ENCODE data around the gene SLC15A1. TPM values are rescaled to one million over a fixed set of nuclear protein-coding genes. Genes with fewer than 3 reads are reported as not detected.

The SLC15A1 gene
- total RNA-seq, 1 experiment from 2014 or later = 1.9 TPM

DNA sequence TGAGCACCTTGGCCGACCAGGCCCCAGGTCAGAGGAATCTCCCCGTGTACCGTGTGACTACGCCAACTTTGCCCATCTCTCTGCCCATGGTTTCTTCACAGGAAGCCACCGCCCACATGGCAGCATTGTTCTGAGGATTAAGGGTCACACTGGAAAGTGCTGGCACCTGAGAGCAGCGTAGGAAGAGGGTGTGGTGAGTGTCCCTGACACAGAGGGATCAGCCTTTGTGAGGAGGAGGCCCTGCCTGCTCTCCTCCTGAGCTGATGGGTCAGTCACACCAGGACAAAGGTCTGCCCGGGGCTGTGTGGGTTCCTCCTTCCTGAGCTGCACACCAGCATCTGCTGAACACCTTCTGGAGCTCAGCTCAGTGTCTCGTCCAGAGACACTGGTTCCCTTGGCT, 32.2 kb upstream of the SLC15A1 start:
- H3K56ac ChIP-seq (ENCODE audit: insufficient read length, low read depth, low read length) = no peak overlapping the region
- no peaks in the 10 kb centered on the region for H3K9me3 ChIP-seq (ENCODE audit: control insufficient read depth, low read depth, low read length)
- H2BK15ac ChIP-seq (ENCODE audit: low read depth, low read length) = no peak overlapping the region
- H2BK20ac ChIP-seq (ENCODE audit: low read depth, low read length, poor library complexity, severe bottlenecking) = no peak overlapping the region
- no peak overlapping the region for H3K27ac ChIP-seq (ENCODE audit: insufficient read length, low read depth, low read length)
- Mint-ChIP-seq H3K4me3 (no peak overlapping the region), H3K27ac (peak overlapping the region in 1 of 3 experiments; percentile 40; a peak in 1 of 7 replicates), H3K36me3 (ENCODE audit: insufficient read depth in 1 of 3, low read depth in 3 of 3) (no peaks in the 10 kb centered on the region; a peak in 1 of 7 replicates), H3K4me1 (peaks cover 4 to 8% of the 10 kb centered on the region in 2 experiments; a peak in 1 of 4 replicates), H3K27me3 (ENCODE audit: low read depth) (no peaks in the 10 kb centered on the region; the same call in 1 of the 2 replicates), H3K9me3 (peaks cover 0 to 2% of the 10 kb centered on the region in 2 experiments; a peak in 1 of 5 replicates)
- no peak for TF ChIP-seq CTCF (conservative IDR thresholded peaks at IDR 0.05)
- no peak overlapping the region for H3K9ac ChIP-seq (ENCODE audit: extremely low read depth, insufficient read length, low read length)
- H4K8ac ChIP-seq (replicated peaks; ENCODE audit: insufficient read length, low read depth, low read length) = no peak overlapping the region
- no peak overlapping the region for H2BK5ac ChIP-seq (ENCODE audit: insufficient read length, low read length)
- H4K5ac ChIP-seq (ENCODE audit: insufficient read length, low read depth, low read length) = no peak overlapping the region
- H3K79me2 ChIP-seq (ENCODE audit: insufficient read depth, low read length) = 0 out of 2 replicates have a peak, but pooled peaks cover 1% of the 10 kb centered on the region
- no peaks in the 10 kb centered on the region for H3K79me1 ChIP-seq (ENCODE audit: insufficient read depth, low read depth, low read length, poor library complexity, severe bottlenecking)
- no CpG with 5 or more reads among the region's 8 CpGs for WGBS (ENCODE audit: extremely low coverage, insufficient read length, low lambda C conversion rate)
- no peak overlapping the region for H2AFZ ChIP-seq (ENCODE audit: low read length)
- H3K4ac ChIP-seq (ENCODE audit: low read depth, low read length) = no peak overlapping the region
- no peak overlapping the region for H3K23ac ChIP-seq (ENCODE audit: insufficient read length, low read depth, low read length)
- H3K18ac ChIP-seq (ENCODE audit: insufficient read length, low read depth, low read length) = no peak overlapping the region
- H3K27me3 ChIP-seq (ENCODE audit: insufficient read depth, low read length) = no peaks in the 10 kb centered on the region
- H2BK120ac ChIP-seq (ENCODE audit: low read depth, low read length, poor library complexity, severe bottlenecking) = no peak overlapping the region
- no peaks in the 10 kb centered on the region for H3K4me1 ChIP-seq (ENCODE audit: insufficient read depth, low read length)
- H2BK12ac ChIP-seq (ENCODE audit: insufficient read length, low read depth, low read length) = no peak overlapping the region
- no peak overlapping the region for H3T11ph ChIP-seq (ENCODE audit: low read length)
- no peaks in the 10 kb centered on the region for H3K23me2 ChIP-seq (ENCODE audit: insufficient read length, low read depth, low read length, poor library complexity, severe bottlenecking)
- DNase-seq = no peak
- H3K4me2 ChIP-seq (ENCODE audit: insufficient read depth, insufficient read length, low read length) = no peak overlapping the region
- H4K91ac ChIP-seq (ENCODE audit: insufficient read length, low read depth, low read length) = no peak overlapping the region
- no peak overlapping the region; the same call in 1 of the 2 replicates for H3K14ac ChIP-seq (ENCODE audit: insufficient read depth, low read length)
- no peaks in the 10 kb centered on the region for H4K20me1 ChIP-seq (ENCODE audit: control insufficient read depth, insufficient read depth, insufficient read length)
- no peak overlapping the region for H2AK5ac ChIP-seq (ENCODE audit: insufficient read length, low read length)

Data from H9 (cell line).